K562 (cell line): Measurements from ENCODE around the gene CRNN. TPM values are rescaled to one million over a fixed set of nuclear protein-coding genes. Genes with fewer than 3 reads are reported as not detected.

Experiments
- ATAC-seq: fragments of 200-7000 bp; cut with Tn5 transposase; 3 replicates; pipeline ENCODE4 v1.9.1; 2020; ENCODE audit warnings: moderate library complexity
- BruUV-seq: library from RNA; stranded (reverse); fragments of 400-500 nt; replicated peaks from 2 replicates; lab custom pipeline; 2021; lab: Mats Ljungman, UMichigan
- CTCF ChIA-PET: fragments of 300-600 bp; formaldehyde crosslinking; extraction: SDS; loops from one replicate; lab custom pipeline; 2021; ENCODE audit warnings: low intra/inter-chr PET ratio; lab: Yijun Ruan, JAX
- POLR2A ChIA-PET: fragments of 300-600, 350-650 bp; sonication (Branson Sonifier 250); formaldehyde crosslinking; extraction: SDS; loops from one replicate; lab custom pipeline; 2021; ENCODE audit warnings: antibody characterized with exemption, inconsistent platforms; lab: Yijun Ruan, JAX
- DNase-seq, 4 experiments: peaks; one replicate each; pipeline versions ENCODE4 v3.0.0 to v3.0.0-alpha.2; 2011 to 2018; ENCODE audit warnings: low spot score in 3 of 4, mixed read lengths in 3 of 4; ENCODE audit errors: extremely low read depth in 1 of 4
- FAIRE-seq: peaks from 2 replicates; lab custom pipeline; 2011; peaks lifted over from hg19 to GRCh38; lab: Jason Lieb, UNC
- H2AFZ ChIP-seq: 2 replicates; pipeline ENCODE4 v1.6.0; 2011; ENCODE audit warnings: low read depth, low read length, control low read depth, inconsistent platforms
- H3K27ac ChIP-seq: fragments of 200-600 bp; 3 replicates; pipeline ENCODE4 v1.8.0; 2011; ENCODE audit warnings: low read depth, mild to moderate bottlenecking, control low read depth, inconsistent platforms, low read length, moderate library complexity, mixed read lengths; ENCODE audit errors: extremely low read depth
- H3K27me3 ChIP-seq, 2 experiments: fragments of 300-600 bp in 1 of 2; 2 replicates in 1 of 2; 3 replicates in 1 of 2; pipeline versions ENCODE4 v1.6.0 to v1.8.0; 2011; ENCODE audit warnings: inconsistent platforms in 2 of 2, low read length in 2 of 2, mild to moderate bottlenecking in 1 of 2, mixed read lengths in 1 of 2, moderate library complexity in 1 of 2; ENCODE audit not compliant: control insufficient read depth in 2 of 2, insufficient read depth in 2 of 2
- H3K36me3 ChIP-seq: fragments of 300-600 bp; 3 replicates; pipeline ENCODE4 v1.8.0; 2011; ENCODE audit warnings: mild to moderate bottlenecking, low read length, inconsistent platforms; ENCODE audit not compliant: control insufficient read depth, insufficient read depth
- H3K4me1 ChIP-seq, 2 experiments: fragments of 200-600 bp in 1 of 2; replicated peaks in 1 of 2; 2 replicates in 1 of 2; 3 replicates in 1 of 2; pipeline versions ENCODE4 v1.5.1 to v1.8.0; 2011; ENCODE audit warnings: inconsistent platforms in 2 of 2, low read length in 2 of 2, mild to moderate bottlenecking in 1 of 2, mixed read lengths in 1 of 2, moderate library complexity in 1 of 2; ENCODE audit not compliant: control insufficient read depth in 2 of 2, insufficient read depth in 2 of 2
- H3K4me2 ChIP-seq: 2 replicates; pipeline ENCODE4 v1.6.1; 2011; ENCODE audit warnings: low read length, control low read depth, inconsistent platforms, mixed read lengths; ENCODE audit not compliant: insufficient read depth
- H3K4me3 ChIP-seq: fragments of 200-600 bp; sonication (generic), shearing (Covaris generic); 2 replicates; pipeline ENCODE4 v1.5.1; 2016; ENCODE audit warnings: control low read depth, inconsistent platforms
- H3K79me2 ChIP-seq: fragments of 200-600 bp; 3 replicates; pipeline ENCODE4 v1.8.0; 2011; ENCODE audit warnings: low read length, inconsistent platforms; ENCODE audit not compliant: control insufficient read depth, insufficient read depth
- H3K9ac ChIP-seq, 2 experiments: 2 replicates each; pipeline versions ENCODE4 v1.6.0 to v1.6.1; 2011; ENCODE audit warnings: low read depth in 2 of 2, low read length in 2 of 2, control low read depth in 1 of 2, inconsistent platforms in 1 of 2, mild to moderate bottlenecking in 1 of 2, mixed read lengths in 1 of 2; ENCODE audit not compliant: insufficient read depth in 1 of 2
- H3K9me1 ChIP-seq: one replicate; pipeline ENCODE4 v1.6.0; 2011; ENCODE audit warnings: inconsistent platforms, mild to moderate bottlenecking, low read length, moderate library complexity; ENCODE audit not compliant: control insufficient read depth, insufficient read depth
- H3K9me3 ChIP-seq: replicated peaks from 2 replicates; pipeline ENCODE4 v1.5.1; 2011; ENCODE audit warnings: low read depth, low read length, inconsistent platforms; ENCODE audit not compliant: control insufficient read depth, insufficient read depth
- H4K20me1 ChIP-seq: replicated peaks from 2 replicates; pipeline ENCODE4 v1.6.1; 2011; ENCODE audit warnings: low read length, inconsistent platforms, mixed read lengths; ENCODE audit not compliant: control insufficient read depth, insufficient read depth
- CCNT2 ChIP-seq: IDR thresholded peaks from 2 replicates; pipeline ENCODE4 v1.6.1; 2011; ENCODE audit warnings: borderline replicate concordance, low read depth, mild to moderate bottlenecking, moderate library complexity, mixed read lengths, low read length; ENCODE audit not compliant: insufficient read length; ENCODE audit errors: extremely low read depth
- KLF13 ChIP-seq: fragments of 450-650 bp; IDR thresholded peaks from 2 replicates; pipeline ENCODE4 v1.6.1; 2016; ENCODE audit warnings: missing genetic modification characterization, low read depth, mild to moderate bottlenecking, missing compliant biosample characterization, moderate library complexity, borderline replicate concordance
- L3MBTL2 ChIP-seq: fragments of 450-650 bp; IDR thresholded peaks from 2 replicates; pipeline ENCODE4 v1.6.1; 2016; ENCODE audit warnings: mild to moderate bottlenecking, moderate library complexity
- RAD21 ChIP-seq, 2 experiments: fragments of 250-450 bp in 1 of 2; fragments of 450-650 bp in 1 of 2; sonication (Bioruptor Pico) in 1 of 2; formaldehyde crosslinking in 1 of 2; IDR thresholded peaks in 1 of 2; conservative IDR thresholded peaks in 1 of 2; 2 replicates each; pipeline versions ENCODE4 v1.4.0 to v1.8.0; 2020 to 2022; ENCODE audit warnings: mild to moderate bottlenecking in 2 of 2, moderate library complexity in 1 of 2
- RCOR1 ChIP-seq, 2 experiments: IDR thresholded peaks; 2 replicates each; pipeline ENCODE4 v1.6.1; 2012; ENCODE audit warnings: low read depth in 2 of 2, low read length in 2 of 2, borderline replicate concordance in 1 of 2, improper control_type of control experiment in 1 of 2
- SMC3 ChIP-seq: conservative IDR thresholded peaks from 2 replicates; pipeline ENCODE4 v1.6.1; 2011; ENCODE audit warnings: low read depth, low read length, improper control_type of control experiment; ENCODE audit not compliant: insufficient read depth
- TGIF2 ChIP-seq: sonication (generic); formaldehyde crosslinking; IDR thresholded peaks from 2 replicates; pipeline ENCODE4 v1.8.1; 2022; ENCODE audit warnings: mild to moderate bottlenecking, missing genetic modification reagents, moderate library complexity
- YBX1 ChIP-seq: fragments of 450-650 bp; IDR thresholded peaks from 2 replicates; pipeline ENCODE4 v1.7.1; 2016; ENCODE audit warnings: mild to moderate bottlenecking
- ZNF197 ChIP-seq: fragments of 200-800 bp; sonication (Bioruptor generic); IDR thresholded peaks from 2 replicates; pipeline ENCODE4 v1.6.1; 2016; ENCODE audit warnings: low read depth, missing genetic modification characterization, missing compliant biosample characterization
- WGBS: fragments of 100-300 bp; shearing (Covaris generic); methylation state at CpG from one replicate; pipeline ENCODE4 v1.1.6; 2016; ENCODE audit warnings: low coverage, mixed read lengths; ENCODE audit not compliant: insufficient coverage; ENCODE audit errors: missing lambda C conversion rate; 5-methylcytosine and 5-hydroxymethylcytosine counted together
- in situ Hi-C: fragments of 300-500 bp; cut with MboI; formaldehyde crosslinking; loops from 4 replicates; pipeline ENCODE4 v1.15.0; 2018; ENCODE audit warnings: inconsistent platforms, mixed read lengths
- intact Hi-C: fragments of 100-400 bp; cut with micrococcal nuclease; formaldehyde crosslinking; loops from 2 replicates; pipeline ENCODE4 v1.14.2; 2022
- polyA plus RNA-seq, 8 experiments: library from polyadenylated mRNA; depleted of rRNA in 4 of 8; stranded (reverse) in 5 of 8; unstranded in 3 of 8; fragments of >200 nt; fragmentation: Nextera tagmentation in 2 of 8; fragmentation: Illumina TruSeq in 1 of 8; extraction: Ambion mirVana in 2 of 8; extraction: Trizol in 1 of 8; gene quantifications; 2 replicates each; pipeline versions ENCODE4 v1.2.1 to v1.2.3, GENCODE V29; 2011 to 2014; ENCODE audit warnings: inconsistent platforms in 1 of 8, missing spikeins in 1 of 8
- total RNA-seq, 7 experiments: library from RNA; depleted of rRNA in 6 of 7; stranded (reverse); fragments of >200 nt in 6 of 7; fragmentation: Illumina TruSeq in 2 of 7; extraction: Trizol in 2 of 7; gene quantifications; 2 replicates each; pipeline versions ENCODE4 v1.2.1 to v1.2.3, GENCODE V29; 2011 to 2021; ENCODE audit warnings: low replicate concordance in 1 of 7
- TF ChIP-seq, protein P1 (sequence below), 2 experiments: fragments of 450-650 bp; conservative IDR thresholded peaks; 2 replicates each; pipeline ENCODE4 v1.6.1; 2017; ENCODE audit warnings: mild to moderate bottlenecking in 2 of 2, moderate library complexity in 2 of 2
- TF ChIP-seq, protein P2 (sequence below): fragments of 250-450 bp; sonication (Bioruptor Pico); IDR thresholded peaks from 2 replicates; pipeline ENCODE4 v1.4.0; 2020
- TF ChIP-seq, protein P3 (sequence below): fragments of 250-450 bp; sonication (Bioruptor Pico); IDR thresholded peaks from 2 replicates; pipeline ENCODE4 v1.6.1; 2021; ENCODE audit warnings: mild to moderate bottlenecking
- TF ChIP-seq, protein P4 (sequence below): IDR thresholded peaks from 2 replicates; pipeline ENCODE4 v1.6.1; 2011; ENCODE audit warnings: borderline replicate concordance, low read depth, mild to moderate bottlenecking, moderate library complexity, low read length; ENCODE audit not compliant: insufficient read depth, poor library complexity, severe bottlenecking

CRNN gene
- total and polyA plus RNA-seq, 9 of the 15 experiments (the other 6 are each of a cell fraction or from before 2014, with no cell fraction given) = not detected

DNA sequence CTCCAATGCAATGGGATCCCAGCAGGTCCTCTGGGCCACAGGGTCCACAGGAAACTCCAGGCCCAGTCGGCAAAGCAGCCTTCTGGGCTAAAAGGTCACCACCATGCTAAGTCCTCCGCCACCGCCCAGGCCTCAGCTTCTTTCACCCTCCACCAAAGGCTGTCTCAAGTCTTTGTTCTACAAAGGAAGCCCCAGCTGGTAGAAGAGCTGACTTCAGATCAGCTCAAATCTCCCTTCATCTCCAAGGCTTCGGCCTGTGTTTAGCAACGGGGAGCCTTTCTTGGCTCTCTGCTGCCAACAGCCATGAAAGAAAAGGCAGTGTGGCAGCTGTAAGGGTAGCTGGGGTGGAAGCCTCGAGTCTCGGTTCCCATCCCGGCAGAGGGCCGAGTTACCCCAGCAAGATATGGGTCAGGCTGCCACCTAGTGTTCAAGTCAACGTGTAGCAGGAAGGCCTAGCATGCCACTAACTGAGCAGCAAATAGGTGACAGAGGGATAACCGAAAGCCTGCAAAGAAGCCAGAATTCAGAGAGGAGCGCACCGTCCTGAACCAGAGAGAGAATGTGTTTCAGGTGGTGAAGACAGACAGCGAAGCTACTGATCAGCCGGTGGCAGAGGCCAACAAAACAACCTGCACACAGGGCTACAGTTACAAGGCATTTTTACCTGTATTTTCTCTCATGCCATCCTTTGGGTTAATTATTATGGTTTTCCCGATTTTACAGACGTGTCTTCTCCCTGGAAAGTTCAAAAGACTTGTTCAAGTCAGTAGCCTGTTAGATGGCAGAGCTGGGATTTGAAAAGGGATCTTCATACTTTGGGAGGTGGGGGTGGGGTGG, 26.8 kb upstream of the CRNN start:
- 0% methylated on average over 17 of the region's 17 CpGs for WGBS
- TF ChIP-seq, protein P1, sequence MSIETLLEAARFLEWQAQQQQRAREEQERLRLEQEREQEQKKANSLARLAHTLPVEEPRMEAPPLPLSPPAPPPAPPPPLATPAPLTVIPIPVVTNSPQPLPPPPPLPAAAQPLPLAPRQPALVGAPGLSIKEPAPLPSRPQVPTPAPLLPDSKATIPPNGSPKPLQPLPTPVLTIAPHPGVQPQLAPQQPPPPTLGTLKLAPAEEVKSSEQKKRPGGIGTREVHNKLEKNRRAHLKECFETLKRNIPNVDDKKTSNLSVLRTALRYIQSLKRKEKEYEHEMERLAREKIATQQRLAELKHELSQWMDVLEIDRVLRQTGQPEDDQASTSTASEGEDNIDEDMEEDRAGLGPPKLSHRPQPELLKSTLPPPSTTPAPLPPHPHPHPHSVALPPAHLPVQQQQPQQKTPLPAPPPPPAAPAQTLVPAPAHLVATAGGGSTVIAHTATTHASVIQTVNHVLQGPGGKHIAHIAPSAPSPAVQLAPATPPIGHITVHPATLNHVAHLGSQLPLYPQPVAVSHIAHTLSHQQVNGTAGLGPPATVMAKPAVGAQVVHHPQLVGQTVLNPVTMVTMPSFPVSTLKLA (conservative IDR thresholded peaks at IDR 0.05) = no peak
- peak; percentile 34; the same call in 1 of the 2 replicates for TF ChIP-seq L3MBTL2
- no peak for TF ChIP-seq KLF13 (tag)
- no peak for TF ChIP-seq YBX1
- 0 out of 4 replicates have a peak, but pooled peaks of 1 of the 2 experiments have one; percentile 11 for TF ChIP-seq RCOR1 (IDR thresholded peaks at IDR 0.05; ENCODE audit: borderline replicate concordance in 1 of 2, low read depth in 2 of 2, low read length in 2 of 2)
- TF ChIP-seq, protein P2, sequence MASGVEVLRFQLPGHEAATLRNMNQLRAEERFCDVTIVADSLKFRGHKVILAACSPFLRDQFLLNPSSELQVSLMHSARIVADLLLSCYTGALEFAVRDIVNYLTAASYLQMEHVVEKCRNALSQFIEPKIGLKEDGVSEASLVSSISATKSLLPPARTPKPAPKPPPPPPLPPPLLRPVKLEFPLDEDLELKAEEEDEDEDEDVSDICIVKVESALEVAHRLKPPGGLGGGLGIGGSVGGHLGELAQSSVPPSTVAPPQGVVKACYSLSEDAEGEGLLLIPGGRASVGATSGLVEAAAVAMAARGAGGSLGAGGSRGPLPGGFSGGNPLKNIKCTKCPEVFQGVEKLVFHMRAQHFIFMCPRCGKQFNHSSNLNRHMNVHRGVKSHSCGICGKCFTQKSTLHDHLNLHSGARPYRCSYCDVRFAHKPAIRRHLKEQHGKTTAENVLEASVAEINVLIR = no peak
- TF ChIP-seq, protein P3, sequence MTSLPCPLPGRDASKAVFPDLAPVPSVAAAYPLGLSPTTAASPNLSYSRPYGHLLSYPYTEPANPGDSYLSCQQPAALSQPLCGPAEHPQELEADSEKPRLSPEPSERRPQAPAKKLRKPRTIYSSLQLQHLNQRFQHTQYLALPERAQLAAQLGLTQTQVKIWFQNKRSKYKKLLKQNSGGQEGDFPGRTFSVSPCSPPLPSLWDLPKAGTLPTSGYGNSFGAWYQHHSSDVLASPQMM (CRISPR knock-in tag) = no peak
- TF ChIP-seq ZNF197 (CRISPR knock-in tag) = no peak
- no peak for TF ChIP-seq CCNT2
- no peak for TF ChIP-seq TGIF2
- peak; percentile 40 to 70; a peak in 3 of 4 replicates for TF ChIP-seq RAD21 (CRISPR knock-in tag; conservative IDR thresholded peaks at IDR 0.05 in 1 of 2, IDR thresholded peaks at IDR 0.05 in 1 of 2)
- TF ChIP-seq SMC3 = peak; percentile 73
- TF ChIP-seq, protein P4, sequence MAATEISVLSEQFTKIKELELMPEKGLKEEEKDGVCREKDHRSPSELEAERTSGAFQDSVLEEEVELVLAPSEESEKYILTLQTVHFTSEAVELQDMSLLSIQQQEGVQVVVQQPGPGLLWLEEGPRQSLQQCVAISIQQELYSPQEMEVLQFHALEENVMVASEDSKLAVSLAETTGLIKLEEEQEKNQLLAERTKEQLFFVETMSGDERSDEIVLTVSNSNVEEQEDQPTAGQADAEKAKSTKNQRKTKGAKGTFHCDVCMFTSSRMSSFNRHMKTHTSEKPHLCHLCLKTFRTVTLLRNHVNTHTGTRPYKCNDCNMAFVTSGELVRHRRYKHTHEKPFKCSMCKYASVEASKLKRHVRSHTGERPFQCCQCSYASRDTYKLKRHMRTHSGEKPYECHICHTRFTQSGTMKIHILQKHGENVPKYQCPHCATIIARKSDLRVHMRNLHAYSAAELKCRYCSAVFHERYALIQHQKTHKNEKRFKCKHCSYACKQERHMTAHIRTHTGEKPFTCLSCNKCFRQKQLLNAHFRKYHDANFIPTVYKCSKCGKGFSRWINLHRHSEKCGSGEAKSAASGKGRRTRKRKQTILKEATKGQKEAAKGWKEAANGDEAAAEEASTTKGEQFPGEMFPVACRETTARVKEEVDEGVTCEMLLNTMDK = no peak

More for the DNA sequence above, 26.8 kb upstream of the CRNN start:
- H3K9ac ChIP-seq = no peak overlapping the region
- H3K36me3 ChIP-seq = no peaks in the 10 kb centered on the region
- no peak overlapping the region for H3K27ac ChIP-seq
- no peak overlapping the region; the same call in 1 of the 2 replicates for H3K4me2 ChIP-seq
- H3K9me3 ChIP-seq = no peaks in the 10 kb centered on the region
- ChIA-PET POLR2A (interaction anchor here (0.6 kb wide), 1 partner anchor 78 kb away, joined by 3 read pairs; no protein-coding TSS in a partner anchor), CTCF (interaction anchor here (0.6 to 1.4 kb wide), 4 partner anchors 42 to 387 kb away, joined by 3 to 5 read pairs (median 3); no protein-coding TSS in a partner anchor)
- H2AFZ ChIP-seq = no peak overlapping the region
- H3K9me1 ChIP-seq = no peaks in the 10 kb centered on the region
- H3K79me2 ChIP-seq = no peaks in the 10 kb centered on the region
- ATAC-seq = peak; percentile 99
- FAIRE-seq = peak; percentile 88
- H3K4me1 ChIP-seq = no peaks in the 10 kb centered on the region
- peak; percentile 68 to 83 (median 78) for DNase-seq
- intact Hi-C loops (loop anchor here (2.0 to 5.0 kb wide), 2 partner anchors 44 to 252 kb away; no protein-coding TSS in a partner anchor), in situ Hi-C loops (loop anchor here (5.0 kb wide), 2 partner anchors 249 to 389 kb away; no protein-coding TSS in a partner anchor)
- peaks cover 0 to 7% of the 10 kb centered on the region in 2 experiments; a peak in 1 of 5 replicates for H3K27me3 ChIP-seq
- no peak overlapping the region for H3K4me3 ChIP-seq
- no TSS peak for BruUV-seq
- no peaks in the 10 kb centered on the region for H4K20me1 ChIP-seq
